ENCODE measurements around the gene UBE2K. TPM values are rescaled to one million over a fixed set of nuclear protein-coding genes. Genes with fewer than 3 reads are reported as not detected.
A peak's percentile ranks its signal among the peaks of the same experiment; 100 is the strongest.
"Not testable (repeated sequence)": the region's sequence is repeated elsewhere in the genome, so short reads cannot be mapped to it uniquely, and the experiment has no call there.

UBE2K gene
- total RNA-seq, 1 donor from 2014 or later: 77.3 TPM

GRCh38 chr4:39655211-39655610 lies 42.7 kb upstream of the UBE2K start:
- no peak for DNase-seq (ENCODE audit: extremely low spot score, unreplicated experiment)
- no peaks in the 10 kb centered on the region for H3K27me3 Mint-ChIP-seq (ENCODE audit: unreplicated experiment)
- H3K4me3 Mint-ChIP-seq (ENCODE audit: unreplicated experiment): no peak overlapping the region
- no peak for TF ChIP-seq CTCF (IDR thresholded peaks at IDR 0.05)
- H3K4me1 Mint-ChIP-seq (ENCODE audit: unreplicated experiment): peaks cover 6% of the 10 kb centered on the region
- H3K36me3 Mint-ChIP-seq (ENCODE audit: unreplicated experiment): peaks cover 4% of the 10 kb centered on the region
- H3K27ac Mint-ChIP-seq (ENCODE audit: unreplicated experiment): no peak overlapping the region
- H3K9me3 Mint-ChIP-seq (ENCODE audit: unreplicated experiment): no peaks in the 10 kb centered on the region

- H3K27me3 Mint-ChIP-seq (ENCODE audit: unreplicated experiment): no peaks in the 10 kb centered on the region
- no peak for DNase-seq (ENCODE audit: extremely low spot score, unreplicated experiment)
- peaks cover 2% of the 10 kb centered on the region for H3K36me3 Mint-ChIP-seq (ENCODE audit: unreplicated experiment)
- no peaks in the 10 kb centered on the region for H3K9me3 Mint-ChIP-seq (ENCODE audit: unreplicated experiment)
- H3K4me3 Mint-ChIP-seq (ENCODE audit: unreplicated experiment): no peak overlapping the region
- no peak overlapping the region for H3K27ac Mint-ChIP-seq (ENCODE audit: unreplicated experiment)
- TF ChIP-seq CTCF (IDR thresholded peaks at IDR 0.05): no peak
- H3K4me1 Mint-ChIP-seq (ENCODE audit: unreplicated experiment): peaks cover 6% of the 10 kb centered on the region
Measured at GRCh38 chr4:39655876-39656275, 42.1 kb upstream of the UBE2K start.

GRCh38 chr4:39656638-39657037 lies 41.3 kb upstream of the UBE2K start:
- DNase-seq (ENCODE audit: extremely low spot score, unreplicated experiment); H3K9me3 Mint-ChIP-seq (ENCODE audit: unreplicated experiment); H3K4me3 Mint-ChIP-seq (ENCODE audit: unreplicated experiment); H3K4me1 Mint-ChIP-seq (ENCODE audit: unreplicated experiment); H3K27ac Mint-ChIP-seq (ENCODE audit: unreplicated experiment); H3K27me3 Mint-ChIP-seq (ENCODE audit: unreplicated experiment); H3K36me3 Mint-ChIP-seq (ENCODE audit: unreplicated experiment): not testable (repeated sequence)

GRCh38 chr4:39657465-39657864 lies 40.5 kb upstream of the UBE2K start:
- Mint-ChIP-seq H3K36me3 (ENCODE audit: unreplicated experiment) (no peaks in the 10 kb centered on the region), H3K27ac (ENCODE audit: unreplicated experiment) (no peak overlapping the region), H3K27me3 (ENCODE audit: unreplicated experiment) (no peaks in the 10 kb centered on the region), H3K4me1 (ENCODE audit: unreplicated experiment) (peaks cover 3% of the 10 kb centered on the region), H3K4me3 (ENCODE audit: unreplicated experiment) (no peak overlapping the region), H3K9me3 (ENCODE audit: unreplicated experiment) (no peaks in the 10 kb centered on the region)
- no peak for TF ChIP-seq CTCF (IDR thresholded peaks at IDR 0.05)
- DNase-seq (ENCODE audit: extremely low spot score, unreplicated experiment): no peak

GRCh38 chr4:39658756-39659155 lies 39.2 kb upstream of the UBE2K start:
- Mint-ChIP-seq H3K4me1 (ENCODE audit: unreplicated experiment) (peaks cover 3% of the 10 kb centered on the region), H3K36me3 (ENCODE audit: unreplicated experiment) (no peaks in the 10 kb centered on the region), H3K9me3 (ENCODE audit: unreplicated experiment) (no peaks in the 10 kb centered on the region), H3K27ac (ENCODE audit: unreplicated experiment) (no peak overlapping the region), H3K4me3 (ENCODE audit: unreplicated experiment) (no peak overlapping the region), H3K27me3 (ENCODE audit: unreplicated experiment) (no peaks in the 10 kb centered on the region)
- DNase-seq (ENCODE audit: extremely low spot score, unreplicated experiment): no peak
- peak; percentile 57 for TF ChIP-seq CTCF (IDR thresholded peaks at IDR 0.05)

GRCh38 chr4:39660045-39660444 lies 37.9 kb upstream of the UBE2K start:
- no peak overlapping the region for H3K27ac Mint-ChIP-seq (ENCODE audit: unreplicated experiment)
- H3K4me3 Mint-ChIP-seq (ENCODE audit: unreplicated experiment): no peak overlapping the region
- H3K9me3 Mint-ChIP-seq (ENCODE audit: unreplicated experiment): no peaks in the 10 kb centered on the region
- DNase-seq (ENCODE audit: extremely low spot score, unreplicated experiment): no peak
- H3K36me3 Mint-ChIP-seq (ENCODE audit: unreplicated experiment): no peaks in the 10 kb centered on the region
- H3K4me1 Mint-ChIP-seq (ENCODE audit: unreplicated experiment): peaks cover 6% of the 10 kb centered on the region
- H3K27me3 Mint-ChIP-seq (ENCODE audit: unreplicated experiment): no peaks in the 10 kb centered on the region
- TF ChIP-seq CTCF (IDR thresholded peaks at IDR 0.05): no peak
